GM23338 (cell line): ENCODE results near the gene HTT.

Experiments used
- CREB1 ChIP-seq: fragments of 250-450 bp; sonication (Bioruptor Pico); IDR thresholded peaks from 2 replicates; pipeline ENCODE4 v1.5.0; 2020; ENCODE audit warnings: low read depth, mild to moderate bottlenecking, moderate library complexity
- CTCF ChIP-seq, 2 experiments: fragments of 200-600 bp in 1 of 2; sonication (generic) in 1 of 2; conservative IDR thresholded peaks; 2 replicates each; pipeline versions ENCODE4 v1.5.1 to v1.6.1; 2016 to 2017; ENCODE audit warnings: antibody characterized with exemption in 2 of 2, low read depth in 2 of 2, mild to moderate bottlenecking in 2 of 2, moderate library complexity in 1 of 2
- EZH2 ChIP-seq: fragments of 200-600 bp; sonication (generic); IDR thresholded peaks from one replicate; pipeline ENCODE4 v1.8.0; 2017; ENCODE audit warnings: antibody characterized with exemption, mild to moderate bottlenecking, low read depth; ENCODE audit not compliant: unreplicated experiment
- EZH2phosphoT487 ChIP-seq: fragments of 200-600 bp; sonication (generic); IDR thresholded peaks from one replicate; pipeline ENCODE4 v1.8.1; 2018; ENCODE audit warnings: antibody characterized with exemption; ENCODE audit not compliant: unreplicated experiment
- POLR2AphosphoS5 ChIP-seq: IDR thresholded peaks from 2 replicates; pipeline ENCODE4 v1.6.1; 2016; ENCODE audit warnings: antibody characterized with exemption, low read depth

DNA sequence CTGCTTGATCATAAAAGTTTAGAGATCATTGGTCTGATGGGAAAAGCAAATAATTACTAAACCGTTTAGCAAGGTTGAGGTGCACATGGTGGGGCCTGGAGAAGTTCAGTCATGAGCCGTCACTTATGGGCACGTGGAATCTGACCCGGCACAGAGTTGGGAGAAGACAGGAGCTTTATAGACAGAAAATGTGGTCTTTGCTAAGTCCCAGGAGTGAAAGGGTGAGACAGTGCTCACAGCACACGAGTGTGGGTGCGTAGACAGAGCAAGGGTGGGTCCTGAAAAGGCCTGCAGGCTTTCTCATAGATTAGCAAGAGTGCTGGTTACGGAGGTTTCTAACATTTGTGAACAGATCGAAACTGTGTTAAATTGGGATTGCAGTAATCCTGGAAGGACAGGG, 43.8 kb downstream of the HTT start:
- no peak for TF ChIP-seq CTCF (conservative IDR thresholded peaks at IDR 0.05; ENCODE audit: low read depth in 2 of 2)
- TF ChIP-seq EZH2phosphoT487: no peak
- no peak for TF ChIP-seq EZH2
- TF ChIP-seq POLR2AphosphoS5: no peak
- TF ChIP-seq CREB1: no peak
